H1 (cell line): ENCODE measurements around the gene PDE1A. TPM values are rescaled to one million over a fixed set of nuclear protein-coding genes. Genes with fewer than 3 reads are reported as not detected.

Experiments used
- CTCF ChIA-PET: fragments of 300-600 bp; sonication (Branson Sonifier 250); formaldehyde crosslinking; loops from one replicate; lab custom pipeline; 2021; ENCODE audit not compliant: partially characterized antibody; lab: Charles Lee
- POLR2A ChIA-PET: fragments of 300-600 bp; sonication (Branson Sonifier 250); formaldehyde crosslinking; loops from one replicate; lab custom pipeline; 2021; ENCODE audit warnings: inconsistent platforms; ENCODE audit not compliant: partially characterized antibody; lab: Charles Lee
- DNase-seq, 2 experiments: peaks; one replicate each; pipeline versions ENCODE4 v3.0.0 to v3.0.0-alpha.2; 2010 to 2022; ENCODE audit warnings: low spot score in 2 of 2, low read depth in 1 of 2, mixed read lengths in 1 of 2
- FAIRE-seq: peaks from 2 replicates; lab custom pipeline; 2011; peaks lifted over from hg19 to GRCh38; lab: Jason Lieb, UNC
- H2AFZ ChIP-seq: 2 replicates; pipeline ENCODE4 v1.8.1; 2012; ENCODE audit warnings: low read length, inconsistent platforms
- H2AK5ac ChIP-seq: 2 replicates; pipeline ENCODE4 v1.6.1; 2013; ENCODE audit warnings: low read depth, low read length
- H2BK120ac ChIP-seq: replicated peaks from 2 replicates; pipeline ENCODE3; 2013; ENCODE audit warnings: low read depth, low read length, inconsistent platforms
- H2BK12ac ChIP-seq: 2 replicates; pipeline ENCODE4 v1.6.1; 2013; ENCODE audit warnings: low read depth, low read length
- H2BK15ac ChIP-seq: 2 replicates; pipeline ENCODE4 v1.6.1; 2013; ENCODE audit warnings: low read length
- H2BK20ac ChIP-seq: 2 replicates; pipeline ENCODE4 v1.6.1; 2013; ENCODE audit warnings: low read length
- H2BK5ac ChIP-seq: 2 replicates; pipeline ENCODE4 v1.6.1; 2013; ENCODE audit warnings: low read depth, low read length
- H3K14ac ChIP-seq: 2 replicates; pipeline ENCODE4 v1.6.1; 2013; ENCODE audit warnings: inconsistent platforms; ENCODE audit not compliant: insufficient read length
- H3K18ac ChIP-seq: 2 replicates; pipeline ENCODE4 v1.6.1; 2013; ENCODE audit warnings: low read length; ENCODE audit errors: extremely low read depth
- H3K23ac ChIP-seq: 2 replicates; pipeline ENCODE4 v1.6.1; 2013; ENCODE audit warnings: inconsistent platforms; ENCODE audit not compliant: insufficient read length
- H3K23me2 ChIP-seq: 2 replicates; pipeline ENCODE4 v1.6.1; 2013; ENCODE audit warnings: low read depth, low read length
- H3K27ac ChIP-seq: 2 replicates; pipeline ENCODE4 v1.6.1; 2011; ENCODE audit warnings: low read depth, low read length, inconsistent platforms
- H3K27me3 ChIP-seq, 4 experiments: replicated peaks in 1 of 4; 1 replicate in 1 of 4; 2 replicates in 3 of 4; pipeline versions ENCODE4 v1.6.1 to v1.8.1; 2011 to 2013; ENCODE audit warnings: low read length in 3 of 4, mild to moderate bottlenecking in 3 of 4, inconsistent platforms in 2 of 4, mixed read lengths in 2 of 4, moderate library complexity in 1 of 4; ENCODE audit not compliant: control insufficient read depth in 3 of 4, insufficient read depth in 3 of 4; ENCODE audit errors: extremely low read depth in 1 of 4
- H3K36me3 ChIP-seq, 4 experiments: 2 replicates each; pipeline versions ENCODE4 v1.6.1 to v1.8.1; 2011 to 2013; ENCODE audit warnings: mild to moderate bottlenecking in 4 of 4, low read length in 3 of 4, moderate library complexity in 2 of 4, control low read depth in 1 of 4, inconsistent platforms in 1 of 4; ENCODE audit not compliant: insufficient read depth in 4 of 4, control insufficient read depth in 2 of 4
- H3K4ac ChIP-seq: replicated peaks from 2 replicates; pipeline ENCODE3; 2013; ENCODE audit warnings: low read length, low read depth, mixed read lengths, inconsistent platforms; ENCODE audit not compliant: insufficient read length
- H3K4me1 ChIP-seq, 4 experiments: replicated peaks in 1 of 4; 1 replicate in 1 of 4; 2 replicates in 3 of 4; pipeline versions ENCODE4 v1.6.1 to v1.8.1; 2011 to 2013; ENCODE audit warnings: low read length in 3 of 4, inconsistent platforms in 2 of 4, mixed read lengths in 1 of 4; ENCODE audit not compliant: insufficient read depth in 4 of 4, control insufficient read depth in 3 of 4
- H3K4me2 ChIP-seq, 2 experiments: 2 replicates each; pipeline versions ENCODE4 v1.6.1 to v1.8.1; 2011 to 2013; ENCODE audit warnings: low read depth in 2 of 2, low read length in 2 of 2, control low read depth in 1 of 2, inconsistent platforms in 1 of 2, mild to moderate bottlenecking in 1 of 2; ENCODE audit not compliant: insufficient read depth in 1 of 2
- H3K4me3 ChIP-seq, 4 experiments: fragments of 200-600, 300-600 bp in 1 of 4; sonication (generic), shearing (Covaris generic), sonication (Bioruptor Twin) in 1 of 4; 2 replicates each; pipeline versions ENCODE4 v1.5.1 to v1.8.1; 2011 to 2016; ENCODE audit warnings: low read length in 4 of 4, low read depth in 3 of 4, control low read depth in 2 of 4, inconsistent platforms in 2 of 4, mild to moderate bottlenecking in 2 of 4, mixed read lengths in 1 of 4, moderate library complexity in 1 of 4; ENCODE audit not compliant: insufficient read depth in 2 of 4; ENCODE audit errors: extremely low read depth in 1 of 4
- H3K56ac ChIP-seq: replicated peaks from 2 replicates; pipeline ENCODE3; 2013; ENCODE audit warnings: low read depth, mild to moderate bottlenecking, mixed read lengths, low read length, inconsistent platforms; ENCODE audit not compliant: insufficient read length
- H3K79me1 ChIP-seq: 2 replicates; pipeline ENCODE4 v1.6.1; 2013; ENCODE audit warnings: low read depth, low read length, control low read depth
- H3K79me2 ChIP-seq, 2 experiments: 2 replicates each; pipeline versions ENCODE4 v1.6.1 to v1.8.1; 2012 to 2013; ENCODE audit warnings: low read length in 2 of 2, mild to moderate bottlenecking in 2 of 2, inconsistent platforms in 1 of 2; ENCODE audit not compliant: insufficient read depth in 2 of 2, control insufficient read depth in 1 of 2
- H3K9ac ChIP-seq, 4 experiments: replicated peaks in 1 of 4; 1 replicate in 1 of 4; 2 replicates in 3 of 4; pipeline versions ENCODE4 v1.6.1 to v1.8.1; 2011 to 2013; ENCODE audit warnings: low read depth in 3 of 4, low read length in 3 of 4, control low read depth in 2 of 4, mild to moderate bottlenecking in 2 of 4, moderate library complexity in 2 of 4, inconsistent platforms in 1 of 4; ENCODE audit errors: extremely low read depth in 1 of 4
- H3K9me3 ChIP-seq, 2 experiments: 2 replicates each; pipeline versions ENCODE4 v1.6.1 to v1.8.1; 2012 to 2013; ENCODE audit warnings: mild to moderate bottlenecking in 2 of 2, moderate library complexity in 2 of 2, control low read depth in 1 of 2, inconsistent platforms in 1 of 2, low read depth in 1 of 2, low read length in 1 of 2, mixed read lengths in 1 of 2; ENCODE audit not compliant: insufficient read depth in 2 of 2
- H4K20me1 ChIP-seq, 2 experiments: replicated peaks in 1 of 2; 2 replicates each; pipeline versions ENCODE3 to v1.8.1; 2011 to 2013; ENCODE audit warnings: inconsistent platforms in 2 of 2, low read length in 2 of 2, mild to moderate bottlenecking in 1 of 2; ENCODE audit not compliant: insufficient read depth in 2 of 2, control insufficient read depth in 1 of 2
- H4K5ac ChIP-seq: 2 replicates; pipeline ENCODE4 v1.6.1; 2013; ENCODE audit warnings: low read length, low read depth, mixed read lengths, inconsistent platforms; ENCODE audit not compliant: insufficient read length
- H4K8ac ChIP-seq: 2 replicates; pipeline ENCODE4 v1.8.0; 2013; ENCODE audit warnings: mild to moderate bottlenecking, moderate library complexity, low read length, inconsistent platforms; ENCODE audit not compliant: insufficient read depth; ENCODE audit errors: extremely low read depth
- H4K91ac ChIP-seq: replicated peaks from 2 replicates; pipeline ENCODE3; 2013; ENCODE audit warnings: low read length, mixed read lengths, inconsistent platforms; ENCODE audit not compliant: insufficient read length
- PHF8 ChIP-seq: fragments of 200-600 bp; sonication (generic); conservative IDR thresholded peaks from 2 replicates; pipeline ENCODE4 v1.7.1; 2012; ENCODE audit warnings: low read depth, mild to moderate bottlenecking, inconsistent platforms, low read length, moderate library complexity
- POU5F1 ChIP-seq: IDR thresholded peaks from 2 replicates; pipeline ENCODE4 v1.6.1; 2011; ENCODE audit warnings: low read depth, mild to moderate bottlenecking, low read length, moderate library complexity
- RNF2 ChIP-seq: fragments of 200-900, 300-1000 bp; sonication (generic); IDR thresholded peaks from 2 replicates; pipeline ENCODE4 v1.7.1; 2016; ENCODE audit warnings: borderline replicate concordance, low read depth, mild to moderate bottlenecking, antibody characterized with exemption, low read length; ENCODE audit not compliant: poor library complexity, severe bottlenecking; ENCODE audit errors: missing control alignments
- SP2 ChIP-seq: IDR thresholded peaks from 2 replicates; pipeline ENCODE4 v1.6.1; 2012; ENCODE audit warnings: mild to moderate bottlenecking, low read length, inconsistent platforms
- TAF7 ChIP-seq: optimal IDR thresholded peaks from 2 replicates; pipeline ENCODE3; 2011; ENCODE audit warnings: low read depth, mild to moderate bottlenecking, inconsistent platforms, low read length, moderate library complexity, borderline replicate concordance
- WGBS, 2 experiments: shearing (Covaris generic) in 1 of 2; methylation state at CpG; one replicate each; pipeline versions ENCODE4 v1.1.6 to v1.1.7; 2013 to 2015; ENCODE audit warnings: low lambda C conversion rate in 2 of 2, mixed read lengths in 2 of 2, inconsistent platforms in 1 of 2, low coverage in 1 of 2, missing lambda C conversion rate in 1 of 2; ENCODE audit not compliant: insufficient replicate concordance in 2 of 2, insufficient coverage in 1 of 2, insufficient read length in 1 of 2; ENCODE audit errors: extremely low coverage in 1 of 2, missing lambda C conversion rate in 1 of 2; 5-methylcytosine and 5-hydroxymethylcytosine counted together
- polyA plus RNA-seq, 7 experiments: library from polyadenylated mRNA; depleted of rRNA in 3 of 7; stranded (reverse) in 5 of 7; unstranded in 2 of 7; fragments of >200 nt in 5 of 7; fragments of 200-250 nt in 2 of 7; gene quantifications; 1 replicate in 5 of 7; 2 replicates in 1 of 7; 4 replicates in 1 of 7; pipeline versions ENCODE4 v1.2.1 to v1.2.3, GENCODE V29; 2011 to 2013; ENCODE audit warnings: missing spikeins in 2 of 7, mixed read lengths in 2 of 7
- total RNA-seq: library from RNA; stranded (reverse); fragmentation: NEBNext Ultra II Directional; extraction: Animal tissue kit (Norgen Biotek cat#: 25700); gene quantifications from 2 replicates; pipeline ENCODE4 v1.2.1, GENCODE V29; 2021

Gene PDE1A
- total and polyA plus RNA-seq, 2 of the 8 experiments (the other 6 are each of a cell fraction or from before 2014, with no cell fraction given): 0.34 TPM; not detected in 1

DNA sequence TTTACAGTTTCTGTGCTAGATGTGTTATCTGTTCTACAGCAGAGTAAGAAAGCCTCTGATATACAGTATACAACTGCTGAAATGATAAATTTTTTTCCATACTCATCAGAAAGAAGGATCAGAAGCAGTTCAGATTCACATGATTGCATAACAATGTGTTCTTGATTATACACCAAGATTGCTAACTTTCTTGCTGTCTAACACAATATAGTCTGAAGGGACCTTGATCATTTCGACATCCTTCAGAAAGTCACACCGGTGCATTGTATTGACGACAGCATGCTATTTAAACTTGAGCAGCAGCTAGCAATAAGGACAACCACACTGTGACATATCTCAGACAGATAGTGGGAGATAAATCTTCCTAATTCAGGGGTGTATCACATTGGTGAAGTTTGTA is 127.2 kb downstream of the PDE1A start:
- no peak overlapping the region for H4K5ac ChIP-seq
- TF ChIP-seq RNF2: no peak
- no peak for TF ChIP-seq PHF8
- no peak for TF ChIP-seq TAF7
- no peak for TF ChIP-seq POU5F1
- no peak for TF ChIP-seq SP2
- CTCF ChIA-PET: interaction anchor here (0.9 kb wide), 1 partner anchor 213 kb away, joined by 3 read pairs; no protein-coding TSS in a partner anchor

More for the DNA sequence above, 127.2 kb downstream of the PDE1A start:
- no peaks in the 10 kb centered on the region for H3K27me3 ChIP-seq
- 96% methylated on average over 3 of the region's 3 CpGs; no CpG with 5 or more reads in 1 of the 2 experiments for WGBS, 2 experiments
- no peaks in the 10 kb centered on the region for H3K36me3 ChIP-seq
- H3K4me3 ChIP-seq: no peak overlapping the region
- H4K8ac ChIP-seq: no peak overlapping the region
- H3K23me2 ChIP-seq: no peaks in the 10 kb centered on the region
- H4K20me1 ChIP-seq: no peaks in the 10 kb centered on the region
- POLR2A ChIA-PET: no interaction called here
- no peak overlapping the region for H3K27ac ChIP-seq
- no peak overlapping the region for H2AFZ ChIP-seq
- no peaks in the 10 kb centered on the region for H3K79me1 ChIP-seq
- H3K18ac ChIP-seq: no peak overlapping the region
- H2AK5ac ChIP-seq: no peak overlapping the region
- no peak overlapping the region for H2BK12ac ChIP-seq
- H2BK5ac ChIP-seq: no peak overlapping the region
- H3K79me2 ChIP-seq: no peaks in the 10 kb centered on the region
- FAIRE-seq (no peak), DNase-seq (no peak)
- no peak overlapping the region for H3K14ac ChIP-seq
- no peak overlapping the region for H3K9ac ChIP-seq
- H3K4ac ChIP-seq: no peak overlapping the region
- H3K56ac ChIP-seq: no peak overlapping the region
- H2BK120ac ChIP-seq: no peak overlapping the region
- no peak overlapping the region for H2BK15ac ChIP-seq
- H3K4me2 ChIP-seq: no peak overlapping the region
- H3K4me1 ChIP-seq: no peaks in the 10 kb centered on the region
- H4K91ac ChIP-seq: no peak overlapping the region
- no peak overlapping the region for H3K23ac ChIP-seq
- no peak overlapping the region for H2BK20ac ChIP-seq
- H3K9me3 ChIP-seq: no peaks in the 10 kb centered on the region
